Astrocyte (in vitro differentiated cells and primary cell): ENCODE data around the gene MTMR1.

Experiments
- CTCF ChIP-seq: IDR thresholded peaks from 2 replicates; pipeline ENCODE4 v1.5.1; 2011; ENCODE audit warnings: low read depth, mild to moderate bottlenecking, inconsistent platforms, low read length, moderate library complexity; ENCODE audit not compliant: insufficient read depth
- EZH2 ChIP-seq: IDR thresholded peaks from 2 replicates; pipeline ENCODE4 v1.6.1; 2012; ENCODE audit warnings: mild to moderate bottlenecking, low read length, inconsistent platforms; ENCODE audit not compliant: insufficient read depth

GRCh38 chrX:150752124-150752523, 58.9 kb downstream of the MTMR1 start:
- TF ChIP-seq CTCF, result no peak
- TF ChIP-seq EZH2, result no peak
